Neural cell (in vitro differentiated cells): ENCODE measurements around the gene CUX1.

Experiments used
- EZH2 ChIP-seq: fragments of 200-600, 300-800 bp; shearing (Covaris generic), sonication (generic); IDR thresholded peaks from 2 replicates; pipeline ENCODE4 v1.6.1; 2014; ENCODE audit warnings: antibody characterized with exemption, low read length, borderline replicate concordance, mild to moderate bottlenecking; ENCODE audit not compliant: insufficient read depth, poor library complexity, severe bottlenecking
- POLR2AphosphoS5 ChIP-seq: IDR thresholded peaks from 2 replicates; pipeline ENCODE4 v1.6.1; 2012
- RAD21 ChIP-seq: fragments of 450-650 bp; conservative IDR thresholded peaks from 2 replicates; pipeline ENCODE4 v1.6.1; 2014; ENCODE audit warnings: antibody characterized with exemption, mild to moderate bottlenecking, moderate library complexity
- REST ChIP-seq: IDR thresholded peaks from 2 replicates; pipeline ENCODE4 v1.6.1; 2012; ENCODE audit warnings: borderline replicate concordance
- SMC3 ChIP-seq: fragments of 450-650 bp; conservative IDR thresholded peaks from 2 replicates; pipeline ENCODE4 v1.6.1; 2014; ENCODE audit warnings: antibody characterized with exemption, mild to moderate bottlenecking, moderate library complexity; ENCODE audit not compliant: poor library complexity
- TAF1 ChIP-seq: IDR thresholded peaks from 2 replicates; pipeline ENCODE4 v1.6.1; 2012; ENCODE audit warnings: low read depth
- TF ChIP-seq, protein P1 (sequence below): fragments of 450-650 bp; IDR thresholded peaks from 2 replicates; pipeline ENCODE4 v1.5.1; 2014; ENCODE audit warnings: antibody characterized with exemption, mild to moderate bottlenecking, moderate library complexity; ENCODE audit not compliant: poor library complexity, severe bottlenecking

DNA sequence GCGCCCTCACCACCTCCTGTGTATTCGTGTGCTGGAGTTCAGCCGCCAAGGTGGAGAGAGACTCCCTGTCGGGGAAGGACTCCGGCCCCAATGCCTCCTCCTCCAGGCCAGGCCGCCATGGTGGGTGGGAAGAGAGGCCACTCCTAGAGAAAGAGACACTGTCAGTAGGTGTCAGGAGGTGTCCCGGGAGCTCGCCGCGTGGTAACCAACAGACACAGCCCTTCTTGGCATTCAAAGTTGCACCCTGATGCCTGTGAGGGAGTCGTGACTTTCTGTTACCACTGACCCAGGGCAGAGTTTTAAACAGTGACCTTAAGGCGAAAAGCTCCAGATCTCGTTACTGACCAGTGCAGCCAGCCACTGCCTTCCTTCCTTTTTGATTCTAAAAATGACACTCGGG, 155.2 kb downstream of the CUX1 start:
- no peak for TF ChIP-seq POLR2AphosphoS5
- TF ChIP-seq, protein P1, sequence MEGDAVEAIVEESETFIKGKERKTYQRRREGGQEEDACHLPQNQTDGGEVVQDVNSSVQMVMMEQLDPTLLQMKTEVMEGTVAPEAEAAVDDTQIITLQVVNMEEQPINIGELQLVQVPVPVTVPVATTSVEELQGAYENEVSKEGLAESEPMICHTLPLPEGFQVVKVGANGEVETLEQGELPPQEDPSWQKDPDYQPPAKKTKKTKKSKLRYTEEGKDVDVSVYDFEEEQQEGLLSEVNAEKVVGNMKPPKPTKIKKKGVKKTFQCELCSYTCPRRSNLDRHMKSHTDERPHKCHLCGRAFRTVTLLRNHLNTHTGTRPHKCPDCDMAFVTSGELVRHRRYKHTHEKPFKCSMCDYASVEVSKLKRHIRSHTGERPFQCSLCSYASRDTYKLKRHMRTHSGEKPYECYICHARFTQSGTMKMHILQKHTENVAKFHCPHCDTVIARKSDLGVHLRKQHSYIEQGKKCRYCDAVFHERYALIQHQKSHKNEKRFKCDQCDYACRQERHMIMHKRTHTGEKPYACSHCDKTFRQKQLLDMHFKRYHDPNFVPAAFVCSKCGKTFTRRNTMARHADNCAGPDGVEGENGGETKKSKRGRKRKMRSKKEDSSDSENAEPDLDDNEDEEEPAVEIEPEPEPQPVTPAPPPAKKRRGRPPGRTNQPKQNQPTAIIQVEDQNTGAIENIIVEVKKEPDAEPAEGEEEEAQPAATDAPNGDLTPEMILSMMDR, result no peak
- TF ChIP-seq RAD21, result no peak
- TF ChIP-seq TAF1, result no peak
- TF ChIP-seq SMC3, result no peak
- no peak for TF ChIP-seq EZH2
- TF ChIP-seq REST, result no peak
